Activated CD4-positive, alpha-beta T cell treated with anti-CD3 and anti-CD28 coated beads, Interleukin-2, amount 50 U/mL, for 24 hours (primary cell): ENCODE measurements around the gene SKP1.
"Not testable (repeated sequence)": the region's sequence is repeated elsewhere in the genome, so short reads cannot be mapped to it uniquely, and the experiment has no call there.

Source experiments
- DNase-seq, 2 donors: peaks; one replicate each; pipeline ENCODE4 v3.0.0-alpha.2; 2020; ENCODE audit warnings: low read depth in 1 of 2, low spot score in 1 of 2

SKP1 gene

GRCh38 chr5:134176511-134177368 lies at the start of gene SKP1:
SKP1 (minus strand) TSS chr5:134176950; CDS start chr5:134174022, 2,928 bp downstream.
- DNase-seq: peak; percentile 72 to 83

- peak; percentile 99 to 100 for DNase-seq
Measured at GRCh38 chr5:134225780-134226440, 49.2 kb upstream of the SKP1 start, which contains the start of gene PPP2CA. PPP2CA (minus strand) TSS chr5:134226073; CDS start chr5:134225861, 212 bp downstream.

GRCh38 chr5:134224888-134225779 lies 48.4 kb upstream of the SKP1 start:
- DNase-seq: peak; percentile 36 to 49

GRCh38 chr5:134223406-134224248 lies 46.9 kb upstream of the SKP1 start:
- no peak for DNase-seq

GRCh38 chr5:134221690-134222089 lies 44.9 kb upstream of the SKP1 start:
- not testable (repeated sequence) for DNase-seq

GRCh38 chr5:134215757-134216156 lies 39.0 kb upstream of the SKP1 start:
- DNase-seq: no peak

GRCh38 chr5:134211263-134212031 lies 34.7 kb upstream of the SKP1 start:
- not testable (repeated sequence) for DNase-seq

- no peak for DNase-seq
Measured at GRCh38 chr5:134209477-134210245, 32.9 kb upstream of the SKP1 start.

GRCh38 chr5:134207696-134208095 lies 30.9 kb upstream of the SKP1 start:
- DNase-seq: no peak

- DNase-seq: no peak
Measured at GRCh38 chr5:134206627-134207160, 29.9 kb upstream of the SKP1 start.

- no peak for DNase-seq
Measured at GRCh38 chr5:134204575-134204974, 27.8 kb upstream of the SKP1 start.

- no peak for DNase-seq
Measured at GRCh38 chr5:134203630-134204029, 26.9 kb upstream of the SKP1 start.

- DNase-seq: no peak
Measured at GRCh38 chr5:134195666-134196065, 18.9 kb upstream of the SKP1 start.

- no peak for DNase-seq
Measured at GRCh38 chr5:134189031-134189430, 12.3 kb upstream of the SKP1 start.

GRCh38 chr5:134188092-134188491 lies 11.3 kb upstream of the SKP1 start:
- DNase-seq: no peak

GRCh38 chr5:134184155-134185135 lies 7.7 kb upstream of the SKP1 start:
- DNase-seq: peak; percentile 52 to 68

GRCh38 chr5:134183481-134183880 lies 6.7 kb upstream of the SKP1 start:
- no peak for DNase-seq

GRCh38 chr5:134178096-134178419 lies 1.3 kb upstream of the SKP1 start:
- DNase-seq: no peak
